ENCODE measurements around the gene KLK2. TPM values are rescaled to one million over a fixed set of nuclear protein-coding genes. Genes with fewer than 3 reads are reported as not detected.

Gene KLK2
- total and polyA plus RNA-seq, 2 of the 4 experiments (the other 2 are of a cell fraction), result not detected

DNA sequence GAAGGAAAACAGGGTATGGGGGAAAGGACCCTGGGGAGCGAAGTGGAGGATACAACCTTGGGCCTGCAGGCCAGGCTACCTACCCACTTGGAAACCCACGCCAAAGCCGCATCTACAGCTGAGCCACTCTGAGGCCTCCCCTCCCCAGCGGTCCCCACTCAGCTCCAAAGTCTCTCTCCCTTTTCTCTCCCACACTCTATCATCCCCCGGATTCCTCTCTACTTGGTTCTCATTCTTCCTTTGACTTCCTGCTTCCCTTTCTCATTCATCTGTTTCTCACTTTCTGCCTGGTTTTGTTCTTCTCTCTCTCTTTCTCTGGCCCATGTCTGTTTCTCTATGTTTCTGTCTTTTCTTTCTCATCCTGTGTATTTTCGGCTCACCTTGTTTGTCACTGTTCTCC is 15.9 kb upstream of the KLK2 start:
- Histone ChIP-seq H2BK15ac (ENCODE audit: low read depth, low read length) (no peak overlapping the region), H3K56ac (ENCODE audit: extremely low read depth, insufficient read depth, low read length) (no peak overlapping the region), H3K4ac (ENCODE audit: low read depth, low read length) (no peak overlapping the region), H2BK120ac (ENCODE audit: low read depth, low read length) (no peak overlapping the region), H2AK9ac (replicated peaks; ENCODE audit: low read depth, low read length, poor library complexity) (no peak overlapping the region), H3K14ac (replicated peaks; ENCODE audit: low read depth, low read length) (no peak overlapping the region), H4K20me1 (ENCODE audit: insufficient read depth, low read length) (no peaks in the 10 kb centered on the region), H3K9me1 (ENCODE audit: insufficient read depth, low read length) (no peaks in the 10 kb centered on the region), H3K27me3 (ENCODE audit: control insufficient read depth, insufficient read depth, low read length) (peaks cover 4% of the 10 kb centered on the region; the same call in 1 of the 2 replicates), H3K23ac (ENCODE audit: low read depth, low read length) (no peak overlapping the region), H3K27ac (ENCODE audit: insufficient read depth, low read length) (no peak overlapping the region), H3K4me1 (ENCODE audit: control insufficient read depth, insufficient read depth, low read length) (no peaks in the 10 kb centered on the region), H4K8ac (ENCODE audit: low read depth in 2 of 2, low read length in 2 of 2) (no peak overlapping the region), H3K4me2 (ENCODE audit: low read depth, low read length) (no peak overlapping the region), H3K18ac (ENCODE audit: low read depth, low read length) (no peak overlapping the region), H3K36me3 (ENCODE audit: control insufficient read depth, insufficient read depth, low read length) (no peaks in the 10 kb centered on the region), H4K5ac (ENCODE audit: low read depth, low read length) (no peak overlapping the region), H3K9ac (ENCODE audit: low read depth, low read length) (no peak overlapping the region), H4K91ac (ENCODE audit: insufficient read depth, low read depth, low read length) (no peak overlapping the region), H2AK5ac (ENCODE audit: low read depth, low read length) (no peak overlapping the region), H3K9me3 (ENCODE audit: control insufficient read depth, insufficient read depth, low read length) (0 out of 2 replicates have a peak, but pooled peaks cover 4% of the 10 kb centered on the region), H2AFZ (replicated peaks; ENCODE audit: low read length, poor library complexity) (no peak overlapping the region), H2BK5ac (ENCODE audit: low read depth, low read length, poor library complexity, severe bottlenecking) (no peak overlapping the region), H3K79me1 (ENCODE audit: low read depth in 1 of 2, low read length in 2 of 2) (no peaks in the 10 kb centered on the region), H3K4me3 (ENCODE audit: insufficient read depth, low read depth, low read length) (no peak overlapping the region), H2BK20ac (ENCODE audit: low read depth, low read length) (no peak overlapping the region)
- no peak for TF ChIP-seq CEBPB (IDR thresholded peaks at IDR 0.05; ENCODE audit: low read depth, low read length)
- no peak for TF ChIP-seq BHLHE40 (IDR thresholded peaks at IDR 0.05; ENCODE audit: low read depth, low read length)
- TF ChIP-seq SMC3 (IDR thresholded peaks at IDR 0.05; ENCODE audit: low read depth, low read length), result no peak
- no peak for TF ChIP-seq CHD1 (IDR thresholded peaks at IDR 0.05; ENCODE audit: low read depth, low read length)
- TF ChIP-seq FOS (IDR thresholded peaks at IDR 0.05; ENCODE audit: low read depth, low read length), result no peak
- no peak for TF ChIP-seq NFE2L2 (IDR thresholded peaks at IDR 0.05; ENCODE audit: low read depth, low read length)
- no peak for TF ChIP-seq MXI1 (IDR thresholded peaks at IDR 0.05; ENCODE audit: borderline replicate concordance, low read depth, low read length)
- ChIA-PET POLR2A (ENCODE audit: unreplicated experiment) (no interaction called here), CTCF (no interaction called here)
- intact Hi-C loops (cut with micrococcal nuclease), result no loop called here
- ATAC-seq (ENCODE audit: low read depth) (no peak), DNase-seq (no peak)
- in situ Hi-C loops (cut with MboI; ENCODE audit: low sequenced_read_pairs), result no loop called here
- WGBS, 2 experiments (ENCODE audit: extremely low coverage in 2 of 2, insufficient read length in 1 of 2), result 70% methylated on average over 2 of the region's 6 CpGs; no CpG with 5 or more reads in 1 of the 2 experiments
- BruUV-seq (replicated peaks), result no TSS peak
- dilution Hi-C loops (cut with HindIII; ENCODE audit: low sequenced_read_pairs, unreplicated experiment), result no loop called here
